Mammary epithelial cell (primary cell): ENCODE data around the gene SMIM3.

ENCODE experiments used
- CTCF ChIP-seq, 2 donors: IDR thresholded peaks in 1 of 2; conservative IDR thresholded peaks in 1 of 2; 2 replicates each; pipeline ENCODE4 v1.5.1; 2011 to 2012; ENCODE audit warnings: inconsistent platforms in 2 of 2, low read length in 2 of 2, mild to moderate bottlenecking in 2 of 2, control low read depth in 1 of 2, low read depth in 1 of 2; ENCODE audit not compliant: insufficient read depth in 1 of 2; ENCODE audit errors: extremely low read depth in 1 of 2
- EZH2 ChIP-seq: IDR thresholded peaks from 2 replicates; pipeline ENCODE4 v1.6.1; 2012; ENCODE audit warnings: low read length, inconsistent platforms, borderline replicate concordance

- no peak for TF ChIP-seq CTCF (conservative IDR thresholded peaks at IDR 0.05 in 1 of 2, IDR thresholded peaks at IDR 0.05 in 1 of 2; ENCODE audit: extremely low read depth in 1 of 2, insufficient read depth in 1 of 2, low read depth in 1 of 2, low read length in 2 of 2)
- no peak for TF ChIP-seq EZH2
Observed at GRCh38 chr5:150774145-150774544, 4.4 kb upstream of the SMIM3 start.
